HepG2 (cell line): ENCODE data around the gene DMGDH. TPM values are rescaled to one million over a fixed set of nuclear protein-coding genes. Genes with fewer than 3 reads are reported as not detected.

Experiments
- ATAC-seq: fragments of 200-7000 bp; cut with Tn5 transposase; 3 replicates; pipeline ENCODE4 v1.9.1; 2020; ENCODE audit warnings: mild to moderate bottlenecking, moderate library complexity
- BruUV-seq: library from RNA; stranded (reverse); fragments of 400-500 nt; replicated peaks from 2 replicates; lab custom pipeline; 2021; lab: Mats Ljungman, UMichigan
- CTCF ChIA-PET: fragments of 300-600 bp; formaldehyde crosslinking; extraction: SDS; loops from one replicate; lab custom pipeline; 2021; ENCODE audit warnings: low total read pairs, inconsistent platforms, low intra/inter-chr PET ratio; lab: Yijun Ruan, JAX
- POLR2A ChIA-PET: fragments of 350-600 bp; sonication (Branson Sonifier 250); formaldehyde crosslinking; loops from one replicate; lab custom pipeline; 2020; ENCODE audit warnings: antibody characterized with exemption, inconsistent platforms; lab: Yijun Ruan, JAX
- DNase-seq: peaks from one replicate; pipeline ENCODE4 v3.0.0-alpha.2; 2015; ENCODE audit warnings: low spot score
- FAIRE-seq: peaks from 3 replicates; lab custom pipeline; 2011; peaks lifted over from hg19 to GRCh38; lab: Jason Lieb, UNC
- H2AFZ ChIP-seq: one replicate; pipeline ENCODE4 v1.6.1; 2011; ENCODE audit warnings: low read length, inconsistent platforms
- H3K27ac ChIP-seq: fragments of 300-600 bp; 3 replicates; pipeline ENCODE4 v1.8.0; 2011; ENCODE audit warnings: mixed run types, mild to moderate bottlenecking, mixed read lengths, low read length, inconsistent platforms; ENCODE audit not compliant: insufficient read depth; ENCODE audit errors: extremely low read length
- H3K27me3 ChIP-seq, 2 experiments: fragments of 200-600 bp in 1 of 2; 2 replicates in 1 of 2; 3 replicates in 1 of 2; pipeline versions ENCODE4 v1.6.0 to v1.8.0; 2011; ENCODE audit warnings: low read length in 2 of 2, mild to moderate bottlenecking in 2 of 2, moderate library complexity in 2 of 2, inconsistent platforms in 1 of 2; ENCODE audit not compliant: insufficient read depth in 2 of 2, control insufficient read depth in 1 of 2
- H3K36me3 ChIP-seq, 2 experiments: fragments of 200-600 bp in 1 of 2; replicated peaks in 1 of 2; 2 replicates in 1 of 2; 3 replicates in 1 of 2; pipeline versions ENCODE4 v1.5.1 to v1.8.0; 2011; ENCODE audit warnings: low read length in 2 of 2, inconsistent platforms in 1 of 2; ENCODE audit not compliant: insufficient read depth in 2 of 2, control insufficient read depth in 1 of 2
- H3K4me1 ChIP-seq: 2 replicates; pipeline ENCODE4 v1.5.1; 2012; ENCODE audit warnings: low read length, inconsistent platforms; ENCODE audit not compliant: insufficient read depth
- H3K4me2 ChIP-seq: 2 replicates; pipeline ENCODE4 v1.6.0; 2011; ENCODE audit warnings: low read depth, low read length, inconsistent platforms
- H3K4me3 ChIP-seq, 3 experiments: fragments of 200-600 bp in 1 of 3; sonication (generic), shearing (Covaris generic) in 1 of 3; replicated peaks in 1 of 3; 2 replicates each; pipeline ENCODE4 v1.5.1; 2011 to 2016; ENCODE audit warnings: low read length in 3 of 3, inconsistent platforms in 2 of 3, low read depth in 2 of 3, mild to moderate bottlenecking in 2 of 3, control low read depth in 1 of 3, mixed read lengths in 1 of 3; ENCODE audit not compliant: insufficient read depth in 1 of 3
- H3K79me2 ChIP-seq: one replicate; pipeline ENCODE4 v1.6.1; 2011; ENCODE audit warnings: low read length, inconsistent platforms; ENCODE audit not compliant: insufficient read depth
- H3K9ac ChIP-seq: 2 replicates; pipeline ENCODE4 v1.6.0; 2011; ENCODE audit warnings: mild to moderate bottlenecking, low read depth, low read length, inconsistent platforms; ENCODE audit not compliant: insufficient read depth
- H3K9me3 ChIP-seq: 2 replicates; pipeline ENCODE4 v1.5.1; 2012; ENCODE audit warnings: mild to moderate bottlenecking, low read length
- H4K20me1 ChIP-seq: 2 replicates; pipeline ENCODE4 v1.6.0; 2011; ENCODE audit warnings: inconsistent platforms, mild to moderate bottlenecking, low read length, moderate library complexity; ENCODE audit not compliant: insufficient read depth
- FOXM1 ChIP-seq: sonication (generic); formaldehyde crosslinking; IDR thresholded peaks from 2 replicates; pipeline ENCODE4 v1.5.0; 2020; ENCODE audit warnings: missing genetic modification reagents
- KLF12 ChIP-seq: sonication (generic); formaldehyde crosslinking; IDR thresholded peaks from 2 replicates; pipeline ENCODE4 v1.4.0; 2020; ENCODE audit warnings: missing genetic modification reagents, borderline replicate concordance
- PITX1 ChIP-seq: sonication (generic); formaldehyde crosslinking; IDR thresholded peaks from 2 replicates; pipeline ENCODE4 v1.5.1; 2020; ENCODE audit warnings: mild to moderate bottlenecking, missing genetic modification reagents
- USF2 ChIP-seq, 2 experiments: sonication (generic) in 1 of 2; formaldehyde crosslinking in 1 of 2; IDR thresholded peaks; 2 replicates each; pipeline versions ENCODE4 v1.5.1 to v1.6.1; 2011 to 2020; ENCODE audit warnings: borderline replicate concordance in 1 of 2, low read depth in 1 of 2, low read length in 1 of 2, mild to moderate bottlenecking in 1 of 2, missing genetic modification reagents in 1 of 2, moderate library complexity in 1 of 2
- ZNF136 ChIP-seq: sonication (generic); formaldehyde crosslinking; IDR thresholded peaks from 2 replicates; pipeline ENCODE4 v1.8.1; 2022; ENCODE audit warnings: low read depth, mild to moderate bottlenecking, moderate library complexity, missing genetic modification reagents
- ZNF451 ChIP-seq: sonication (generic); formaldehyde crosslinking; IDR thresholded peaks from 2 replicates; pipeline ENCODE4 v1.5.0; 2020; ENCODE audit warnings: mild to moderate bottlenecking, missing genetic modification reagents
- ZNF629 ChIP-seq: sonication (generic); formaldehyde crosslinking; conservative IDR thresholded peaks from 2 replicates; pipeline ENCODE4 v1.5.0; 2020; ENCODE audit warnings: missing genetic modification reagents
- WGBS: methylation state at CpG from one replicate; pipeline ENCODE4 v1.1.6; 2017; ENCODE audit warnings: low lambda C conversion rate; 5-methylcytosine and 5-hydroxymethylcytosine counted together
- in situ Hi-C: cut with HindIII; loops from 2 replicates; pipeline ENCODE4 v1.10.0; 2017; ENCODE audit warnings: low pct_unique_long_range_greater_than_20kb; ENCODE audit not compliant: extremely low pct_ligation_motif_present
- intact Hi-C: fragments of 100-400 bp; cut with micrococcal nuclease; formaldehyde crosslinking; loops from one replicate; pipeline ENCODE4 v1.10.0; 2022; ENCODE audit not compliant: unreplicated experiment
- polyA plus RNA-seq, 8 experiments: library from polyadenylated mRNA; depleted of rRNA in 3 of 8; stranded (reverse) in 7 of 8; unstranded in 1 of 8; fragments of >200 nt; fragmentation: Illumina TruSeq in 4 of 8; extraction: Trizol in 4 of 8; gene quantifications; 2 replicates each; pipeline versions ENCODE4 v1.2.1 to v1.2.3, GENCODE V29; 2011 to 2016; ENCODE audit warnings: low read depth in 4 of 8, missing spikeins in 1 of 8, mixed read lengths in 1 of 8; ENCODE audit not compliant: insufficient read depth in 1 of 8
- total RNA-seq, 5 experiments: library from RNA; depleted of rRNA; stranded (reverse); fragments of >200 nt; fragmentation: Illumina TruSeq; extraction: Trizol; gene quantifications; 2 replicates each; pipeline ENCODE4 v1.2.3, GENCODE V29; 2016; ENCODE audit warnings: low read depth in 1 of 5

DMGDH gene
- total and polyA plus RNA-seq, 2 of the 13 experiments (the other 11 are each of a cell fraction or from before 2014, with no cell fraction given) = 3.6 to 7.9 TPM

- TF ChIP-seq KLF12 (CRISPR knock-in tag) (no peak), FOXM1 (CRISPR knock-in tag) (no peak), ZNF136 (CRISPR knock-in tag) (no peak), USF2 (IDR thresholded peaks at IDR 0.05; ENCODE audit: low read depth, low read length) (no peak), USF2 (CRISPR knock-in tag; IDR thresholded peaks at IDR 0.05; ENCODE audit: borderline replicate concordance) (no peak), PITX1 (CRISPR knock-in tag) (no peak), ZNF629 (CRISPR knock-in tag) (no peak), ZNF451 (CRISPR knock-in tag) (no peak)
- no TSS peak for BruUV-seq
Observed at GRCh38 chr5:79081779-79082178, 12.3 kb upstream of the DMGDH start.

More at GRCh38 chr5:79081779-79082178, 12.3 kb upstream of the DMGDH start:
- H3K9ac ChIP-seq = no peak overlapping the region
- FAIRE-seq (no peak), DNase-seq (no peak), ATAC-seq (no peak)
- no peak overlapping the region for H3K4me3 ChIP-seq
- no peak overlapping the region for H2AFZ ChIP-seq
- H3K79me2 ChIP-seq = no peaks in the 10 kb centered on the region
- ChIA-PET CTCF (no interaction called here), POLR2A (no interaction called here)
- H4K20me1 ChIP-seq = no peaks in the 10 kb centered on the region
- no peak overlapping the region for H3K4me2 ChIP-seq
- in situ Hi-C loops = no loop called here
- 100% methylated on average over 3 of the region's 5 CpGs for WGBS
- H3K27ac ChIP-seq = no peak overlapping the region
- H3K4me1 ChIP-seq = peaks cover 12% of the 10 kb centered on the region
- peaks cover 0 to 13% of the 10 kb centered on the region in 2 experiments; a peak in 1 of 5 replicates for H3K36me3 ChIP-seq
- no peaks in the 10 kb centered on the region for H3K27me3 ChIP-seq
- intact Hi-C loops = no loop called here
- H3K9me3 ChIP-seq = no peaks in the 10 kb centered on the region
